ENCODE measurements around the gene SPATA9. TPM values are rescaled to one million over a fixed set of nuclear protein-coding genes. Genes with fewer than 3 reads are reported as not detected.

SPATA9 gene
- total RNA-seq, 2 experiments from 2014 or later = not detected

DNA sequence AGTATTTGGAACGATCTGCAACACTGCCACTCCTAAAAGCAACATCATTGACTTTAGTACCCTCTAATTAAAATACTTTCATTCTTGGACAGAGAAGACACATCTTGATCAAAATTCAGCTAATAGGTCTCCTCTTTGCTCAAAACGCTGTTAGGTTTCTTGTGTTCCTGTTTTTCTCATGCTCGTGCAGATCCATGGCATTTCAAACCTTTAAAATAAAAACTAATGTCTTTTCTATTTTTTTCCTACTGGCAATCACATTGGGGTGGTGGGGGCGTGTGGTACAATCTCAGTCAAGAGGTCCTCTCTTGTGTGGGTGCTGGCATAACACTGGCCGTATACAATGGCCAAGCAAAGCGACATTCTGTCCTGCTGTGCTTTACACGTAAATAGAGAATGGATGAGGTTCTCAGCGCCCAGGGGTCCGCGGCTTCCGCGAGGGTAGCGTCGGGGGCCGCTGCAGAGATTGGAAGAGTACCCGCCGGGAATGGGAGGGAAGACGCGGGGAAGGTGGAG is 63.2 kb downstream of the SPATA9 start:
- no peaks in the 10 kb centered on the region for H3K36me3 ChIP-seq (ENCODE audit: insufficient read depth, low read length)
- intact Hi-C loops (cut with micrococcal nuclease; ENCODE audit: unreplicated experiment) = no loop called here
- no peaks in the 10 kb centered on the region for H3K4me1 ChIP-seq (ENCODE audit: insufficient read depth, low read length, poor library complexity, severe bottlenecking)
- peak overlapping the region; percentile 29; the same call in 1 of the 2 replicates for H3K4me2 ChIP-seq (ENCODE audit: low read length)
- no peaks in the 10 kb centered on the region for H3K9me3 ChIP-seq (ENCODE audit: low read length)
- BruUV-seq (replicated peaks) = no TSS peak
- no peak overlapping the region for H3K27ac ChIP-seq (ENCODE audit: low read depth, low read length, poor library complexity, severe bottlenecking)
- no peaks in the 10 kb centered on the region for H4K20me1 ChIP-seq (ENCODE audit: insufficient read depth, low read length)
- ChIA-PET CTCF (ENCODE audit: unreplicated experiment) (no interaction called here), POLR2A (interaction anchor here (0.6 kb wide), 1 partner anchor 56 kb away, joined by 3 read pairs; no protein-coding TSS in a partner anchor)
- no peak for DNase-seq (ENCODE audit: low spot score)
- no peak overlapping the region for H3K4me3 ChIP-seq (ENCODE audit: low read depth, low read length, poor library complexity, severe bottlenecking)
- no peaks in the 10 kb centered on the region for H3K9me2 ChIP-seq (ENCODE audit: insufficient read depth, low read length)
- TF ChIP-seq, protein P1, sequence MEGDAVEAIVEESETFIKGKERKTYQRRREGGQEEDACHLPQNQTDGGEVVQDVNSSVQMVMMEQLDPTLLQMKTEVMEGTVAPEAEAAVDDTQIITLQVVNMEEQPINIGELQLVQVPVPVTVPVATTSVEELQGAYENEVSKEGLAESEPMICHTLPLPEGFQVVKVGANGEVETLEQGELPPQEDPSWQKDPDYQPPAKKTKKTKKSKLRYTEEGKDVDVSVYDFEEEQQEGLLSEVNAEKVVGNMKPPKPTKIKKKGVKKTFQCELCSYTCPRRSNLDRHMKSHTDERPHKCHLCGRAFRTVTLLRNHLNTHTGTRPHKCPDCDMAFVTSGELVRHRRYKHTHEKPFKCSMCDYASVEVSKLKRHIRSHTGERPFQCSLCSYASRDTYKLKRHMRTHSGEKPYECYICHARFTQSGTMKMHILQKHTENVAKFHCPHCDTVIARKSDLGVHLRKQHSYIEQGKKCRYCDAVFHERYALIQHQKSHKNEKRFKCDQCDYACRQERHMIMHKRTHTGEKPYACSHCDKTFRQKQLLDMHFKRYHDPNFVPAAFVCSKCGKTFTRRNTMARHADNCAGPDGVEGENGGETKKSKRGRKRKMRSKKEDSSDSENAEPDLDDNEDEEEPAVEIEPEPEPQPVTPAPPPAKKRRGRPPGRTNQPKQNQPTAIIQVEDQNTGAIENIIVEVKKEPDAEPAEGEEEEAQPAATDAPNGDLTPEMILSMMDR (conservative IDR thresholded peaks at IDR 0.05; ENCODE audit: low read length) = no peak
- no peak for TF ChIP-seq EZH2phosphoT487 (IDR thresholded peaks at IDR 0.05; ENCODE audit: borderline replicate concordance, low read depth, low read length)
- H2AFZ ChIP-seq (ENCODE audit: low read length) = no peak overlapping the region
- no peaks in the 10 kb centered on the region for H3K79me2 ChIP-seq (ENCODE audit: insufficient read depth, low read depth, low read length)

DNA sequence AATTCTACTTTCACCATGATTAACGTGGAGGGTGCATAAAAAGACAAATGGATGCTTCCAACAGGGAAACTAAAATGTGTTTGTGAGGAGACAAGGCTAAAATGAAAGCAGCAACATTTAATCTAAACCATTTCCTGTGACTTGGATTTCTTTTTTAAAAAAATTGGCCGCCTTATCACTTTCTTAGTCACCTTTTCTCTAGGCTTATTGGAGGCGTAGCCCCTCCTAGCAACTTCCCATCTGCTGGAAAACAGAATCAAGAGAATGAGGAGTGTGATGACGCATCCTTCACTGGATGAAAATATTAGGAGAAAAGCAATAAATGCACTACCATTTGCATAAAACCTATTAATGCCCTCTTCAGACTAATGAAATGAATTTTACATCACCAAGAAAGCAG is 63.7 kb downstream of the SPATA9 start:
- no peak for DNase-seq (ENCODE audit: low spot score)
- POLR2A ChIA-PET = interaction anchor here (0.6 kb wide), 1 partner anchor 55 kb away, joined by 3 read pairs; no protein-coding TSS in a partner anchor
- no peaks in the 10 kb centered on the region for H3K4me1 ChIP-seq (ENCODE audit: insufficient read depth, low read length, poor library complexity, severe bottlenecking)
- no peaks in the 10 kb centered on the region for H4K20me1 ChIP-seq (ENCODE audit: insufficient read depth, low read length)
- no peaks in the 10 kb centered on the region for H3K9me3 ChIP-seq (ENCODE audit: low read length)
- H3K4me3 ChIP-seq (ENCODE audit: low read depth, low read length, poor library complexity, severe bottlenecking) = no peak overlapping the region
- no peak overlapping the region for H3K4me2 ChIP-seq (ENCODE audit: low read length)
- no peaks in the 10 kb centered on the region for H3K36me3 ChIP-seq (ENCODE audit: insufficient read depth, low read length)
- CTCF ChIA-PET (ENCODE audit: unreplicated experiment) = no interaction called here
- H3K79me2 ChIP-seq (ENCODE audit: insufficient read depth, low read depth, low read length) = no peaks in the 10 kb centered on the region
- intact Hi-C loops (cut with micrococcal nuclease; ENCODE audit: unreplicated experiment) = no loop called here
- no peak overlapping the region for H3K27ac ChIP-seq (ENCODE audit: low read depth, low read length, poor library complexity, severe bottlenecking)
- no peaks in the 10 kb centered on the region for H3K9me2 ChIP-seq (ENCODE audit: insufficient read depth, low read length)
- BruUV-seq (replicated peaks) = no TSS peak
- no peak overlapping the region for H2AFZ ChIP-seq (ENCODE audit: low read length)
- no peak for TF ChIP-seq EZH2phosphoT487 (IDR thresholded peaks at IDR 0.05; ENCODE audit: borderline replicate concordance, low read depth, low read length)

DNA sequence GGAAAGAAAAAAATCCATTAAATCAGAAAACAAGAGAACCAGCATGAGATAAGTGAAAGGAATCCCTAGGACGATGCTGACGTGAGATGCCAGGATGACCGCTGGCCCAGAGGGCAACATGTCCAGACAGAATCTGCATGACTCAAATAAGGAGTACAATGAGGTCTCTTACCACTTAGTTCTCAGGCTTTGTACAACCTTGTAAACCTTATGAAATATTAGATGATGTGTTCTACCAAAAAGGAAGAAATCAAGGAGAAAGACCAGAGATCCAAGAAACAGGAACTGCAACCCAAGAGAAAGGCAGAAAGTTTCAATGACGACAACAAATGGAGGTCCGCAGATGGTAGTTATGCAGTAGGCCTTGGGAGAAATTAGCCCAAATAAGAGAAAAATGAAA is 65.7 kb downstream of the SPATA9 start:
- BruUV-seq (replicated peaks) = no TSS peak
- TF ChIP-seq EZH2phosphoT487 (IDR thresholded peaks at IDR 0.05; ENCODE audit: borderline replicate concordance, low read depth, low read length) = no peak
- TF ChIP-seq, protein P1 (conservative IDR thresholded peaks at IDR 0.05; ENCODE audit: low read length) = no peak
- Histone ChIP-seq H3K4me3 (ENCODE audit: low read depth, low read length, poor library complexity, severe bottlenecking) (no peak overlapping the region), H4K20me1 (ENCODE audit: insufficient read depth, low read length) (no peaks in the 10 kb centered on the region), H3K27ac (ENCODE audit: low read depth, low read length, poor library complexity, severe bottlenecking) (no peak overlapping the region), H3K9me2 (ENCODE audit: insufficient read depth, low read length) (no peaks in the 10 kb centered on the region), H3K9me3 (ENCODE audit: low read length) (no peaks in the 10 kb centered on the region), H3K4me2 (ENCODE audit: low read length) (no peak overlapping the region), H3K4me1 (ENCODE audit: insufficient read depth, low read length, poor library complexity, severe bottlenecking) (no peaks in the 10 kb centered on the region), H2AFZ (ENCODE audit: low read length) (no peak overlapping the region), H3K36me3 (ENCODE audit: insufficient read depth, low read length) (no peaks in the 10 kb centered on the region), H3K79me2 (ENCODE audit: insufficient read depth, low read depth, low read length) (no peaks in the 10 kb centered on the region)
- ChIA-PET POLR2A (interaction anchor here (0.6 kb wide), 1 partner anchor 574 kb away, joined by 4 read pairs; no protein-coding TSS in a partner anchor), CTCF (ENCODE audit: unreplicated experiment) (no interaction called here)
- DNase-seq (ENCODE audit: low spot score) = no peak
- intact Hi-C loops (cut with micrococcal nuclease; ENCODE audit: unreplicated experiment) = no loop called here
